ENCODE results near the gene B4GALT5. TPM values are rescaled to one million over a fixed set of nuclear protein-coding genes. Genes with fewer than 3 reads are reported as not detected.

The B4GALT5 gene
- total RNA-seq, 2 donors from 2014 or later: 9.3 to 12.2 TPM

- ATAC-seq: no peak
- no peaks in the 10 kb centered on the region for H3K36me3 ChIP-seq (replicated peaks in 1 of 2; ENCODE audit: insufficient read depth in 1 of 2, low read depth in 2 of 2)
- H3K4me1 ChIP-seq: peaks cover 61% of the 10 kb centered on the region
- no peak overlapping the region for H3K4me3 ChIP-seq
- peak overlapping the region in 1 of 4 donors; percentile 60 for H3K27ac ChIP-seq
- TF ChIP-seq CTCF (IDR thresholded peaks at IDR 0.05): no peak
- no peak for TF ChIP-seq POLR2A (IDR thresholded peaks at IDR 0.05)
- H3K27me3 ChIP-seq: no peaks in the 10 kb centered on the region
- DNase-seq: no peak
- 51 to 66% methylated on average over 6 of the region's 6 CpGs for WGBS, 2 donors
- intact Hi-C loops (cut with DNase I): no loop called here
- H3K9me3 ChIP-seq: no peaks in the 10 kb centered on the region
These were observed 14.3 kb downstream of the B4GALT5 start for GRCh38 chr20:49699200-49699992.

GRCh38 chr20:49698477-49698876 is 15.2 kb downstream of the B4GALT5 start:
- DNase-seq: no peak
- no peaks in the 10 kb centered on the region for H3K36me3 ChIP-seq (replicated peaks in 1 of 2; ENCODE audit: insufficient read depth in 1 of 2, low read depth in 2 of 2)
- ATAC-seq: no peak
- no peaks in the 10 kb centered on the region for H3K9me3 ChIP-seq
- H3K27ac ChIP-seq: peak overlapping the region in 2 of 4 donors; percentile 60 to 75
- TF ChIP-seq POLR2A (IDR thresholded peaks at IDR 0.05): no peak
- no peak for TF ChIP-seq CTCF (IDR thresholded peaks at IDR 0.05)
- no peak overlapping the region for H3K4me3 ChIP-seq
- intact Hi-C loops (cut with DNase I): no loop called here
- H3K4me1 ChIP-seq: peaks cover 70% of the 10 kb centered on the region
- no peaks in the 10 kb centered on the region for H3K27me3 ChIP-seq
- WGBS, 2 donors: 75 to 82% methylated on average over 5 of the region's 5 CpGs

- DNase-seq: peak; percentile 65 to 89 (median 82)
- TF ChIP-seq CTCF (IDR thresholded peaks at IDR 0.05) (no peak), POLR2A (IDR thresholded peaks at IDR 0.05) (no peak)
- peak; percentile 74 for ATAC-seq
- intact Hi-C loops (cut with DNase I): no loop called here
- no peaks in the 10 kb centered on the region for H3K27me3 ChIP-seq
- H3K27ac ChIP-seq: peak overlapping the region; percentile 27 to 95 (median 70)
- no peaks in the 10 kb centered on the region for H3K36me3 ChIP-seq (replicated peaks in 1 of 2; ENCODE audit: insufficient read depth in 1 of 2, low read depth in 2 of 2)
- H3K4me3 ChIP-seq: no peak overlapping the region
- H3K9me3 ChIP-seq: no peaks in the 10 kb centered on the region
- 25 to 43% methylated on average over 6 of the region's 6 CpGs for WGBS, 2 donors
- peaks cover 79% of the 10 kb centered on the region for H3K4me1 ChIP-seq
These were observed 16.6 kb downstream of the B4GALT5 start for GRCh38 chr20:49697071-49697470.

GRCh38 chr20:49696594-49696993 is 17.1 kb downstream of the B4GALT5 start:
- peaks cover 81% of the 10 kb centered on the region for H3K4me1 ChIP-seq
- no peak for TF ChIP-seq CTCF (IDR thresholded peaks at IDR 0.05)
- TF ChIP-seq POLR2A (IDR thresholded peaks at IDR 0.05): no peak
- no peaks in the 10 kb centered on the region for H3K36me3 ChIP-seq (replicated peaks in 1 of 2; ENCODE audit: insufficient read depth in 1 of 2, low read depth in 2 of 2)
- 17 to 20% methylated on average over 2 of the region's 2 CpGs for WGBS, 2 donors
- H3K27ac ChIP-seq: peak overlapping the region; percentile 27 to 95 (median 70)
- no peak for DNase-seq
- intact Hi-C loops (cut with DNase I): no loop called here
- no peaks in the 10 kb centered on the region for H3K9me3 ChIP-seq
- no peak overlapping the region for H3K4me3 ChIP-seq
- H3K27me3 ChIP-seq: no peaks in the 10 kb centered on the region
- ATAC-seq: no peak

- WGBS, 2 donors: 59 to 74% methylated on average over 3 of the region's 3 CpGs
- no peaks in the 10 kb centered on the region for H3K27me3 ChIP-seq
- H3K9me3 ChIP-seq: no peaks in the 10 kb centered on the region
- peaks cover 81% of the 10 kb centered on the region for H3K4me1 ChIP-seq
- DNase-seq (no peak), ATAC-seq (no peak)
- no peak for TF ChIP-seq CTCF (IDR thresholded peaks at IDR 0.05)
- TF ChIP-seq POLR2A (IDR thresholded peaks at IDR 0.05): no peak
- H3K36me3 ChIP-seq (replicated peaks in 1 of 2; ENCODE audit: insufficient read depth in 1 of 2, low read depth in 2 of 2): no peaks in the 10 kb centered on the region
- peak overlapping the region; percentile 14 to 95 (median 38) for H3K27ac ChIP-seq
- intact Hi-C loops (cut with DNase I): no loop called here
- no peak overlapping the region for H3K4me3 ChIP-seq
These were observed 17.8 kb downstream of the B4GALT5 start for GRCh38 chr20:49695830-49696229.

Measured in body of pancreas (tissue), 4 donors.